ENCODE data around the gene GSTM1.

- TF ChIP-seq EZH2 (IDR thresholded peaks at IDR 0.05; ENCODE audit: borderline replicate concordance, low read depth, low read length, severe bottlenecking) (no peak), CTCF (IDR thresholded peaks at IDR 0.05; ENCODE audit: extremely low read depth in 1 of 2, insufficient read depth in 1 of 2, low read depth in 1 of 2, low read length in 2 of 2) (no peak), POLR2AphosphoS5 (IDR thresholded peaks at IDR 0.05; ENCODE audit: insufficient read depth, low read depth, low read length) (no peak), MAX (IDR thresholded peaks at IDR 0.05; ENCODE audit: insufficient read depth, insufficient read length) (no peak), POLR2A (IDR thresholded peaks at IDR 0.05; ENCODE audit: low read depth, low read length) (no peak), JUN (IDR thresholded peaks at IDR 0.05; ENCODE audit: borderline replicate concordance, insufficient read depth, insufficient read length, low read depth) (no peak), FOS (IDR thresholded peaks at IDR 0.05; ENCODE audit: borderline replicate concordance, insufficient read depth, low read length) (no peak), MYC (IDR thresholded peaks at IDR 0.05; ENCODE audit: low read depth, low read length) (no peak)
Measured at GRCh38 chr1:109639063-109639840, 48.4 kb upstream of the GSTM1 start.

Measured in endothelial cell of umbilical vein (primary cell).